SK-N-SH (cell line): ENCODE results near the gene RPS6KB2. TPM values are rescaled to one million over a fixed set of nuclear protein-coding genes. Genes with fewer than 3 reads are reported as not detected.

Source experiments
- CTCF ChIA-PET: fragments of 300-600, 350-600 bp; formaldehyde crosslinking; extraction: SDS; loops from one replicate; lab custom pipeline; 2021; lab: Yijun Ruan, JAX
- POLR2A ChIA-PET: fragments of 350-600 bp; sonication (Branson Sonifier 250); formaldehyde crosslinking; extraction: SDS; loops from one replicate; lab custom pipeline; 2020; ENCODE audit warnings: antibody characterized with exemption, inconsistent platforms; lab: Yijun Ruan, JAX
- DNase-seq: peaks from one replicate; pipeline ENCODE4 v3.0.0; 2012
- H2AFZ ChIP-seq: fragments of 200-600 bp; sonication (generic); 2 replicates; pipeline ENCODE4 v1.8.1; 2016; ENCODE audit warnings: antibody characterized with exemption, mild to moderate bottlenecking, low read depth
- H3F3A ChIP-seq: fragments of 200-600 bp; sonication (generic); replicated peaks from 2 replicates; pipeline ENCODE3; 2016; ENCODE audit warnings: antibody characterized with exemption, mild to moderate bottlenecking; ENCODE audit not compliant: insufficient read depth
- H3K27ac ChIP-seq, 2 experiments: fragments of 200-500 bp in 1 of 2; fragments of 200-600 bp in 1 of 2; sonication (Bioruptor generic) in 1 of 2; sonication (generic), shearing (Covaris generic) in 1 of 2; 2 replicates each; pipeline versions ENCODE4 v1.5.1 to v1.6.1; 2014 to 2016; ENCODE audit warnings: low read depth in 2 of 2, inconsistent platforms in 1 of 2, low read length in 1 of 2, mild to moderate bottlenecking in 1 of 2, mixed read lengths in 1 of 2
- H3K27me3 ChIP-seq: fragments of 200-600 bp; sonication (generic), shearing (Covaris generic); 2 replicates; pipeline ENCODE4 v1.6.1; 2016; ENCODE audit warnings: mixed run types; ENCODE audit not compliant: insufficient read depth
- H3K36me3 ChIP-seq, 2 experiments: fragments of 200-500 bp in 1 of 2; fragments of 200-600 bp in 1 of 2; sonication (Bioruptor generic) in 1 of 2; sonication (generic) in 1 of 2; replicated peaks in 1 of 2; 2 replicates each; pipeline versions ENCODE3 to v1.5.1; 2014 to 2016; ENCODE audit warnings: low read length in 1 of 2, mild to moderate bottlenecking in 1 of 2; ENCODE audit not compliant: insufficient read depth in 2 of 2, control insufficient read depth in 1 of 2
- H3K4me1 ChIP-seq, 2 experiments: fragments of 200-500 bp in 1 of 2; fragments of 200-600 bp in 1 of 2; sonication (Bioruptor generic) in 1 of 2; sonication (generic), shearing (Covaris generic) in 1 of 2; 2 replicates each; pipeline versions ENCODE4 v1.5.1 to v1.6.1; 2014 to 2016; ENCODE audit warnings: low read depth in 1 of 2, low read length in 1 of 2, mixed run types in 1 of 2; ENCODE audit not compliant: insufficient read depth in 2 of 2, control insufficient read depth in 1 of 2
- H3K4me2 ChIP-seq: fragments of 200-600 bp; sonication (generic), shearing (Covaris generic); 2 replicates; pipeline ENCODE4 v1.6.1; 2017; ENCODE audit warnings: mixed run types
- H3K4me3 ChIP-seq, 2 experiments: fragments of 200-500 bp in 1 of 2; fragments of 200-600 bp in 1 of 2; sonication (Bioruptor generic) in 1 of 2; sonication (generic), shearing (Covaris generic) in 1 of 2; 2 replicates each; pipeline versions ENCODE4 v1.5.1 to v1.8.1; 2014 to 2016; ENCODE audit warnings: low read depth in 2 of 2, inconsistent platforms in 1 of 2, low read length in 1 of 2, mild to moderate bottlenecking in 1 of 2, mixed read lengths in 1 of 2, moderate library complexity in 1 of 2
- H3K79me2 ChIP-seq: fragments of 200-600 bp; sonication (generic); 2 replicates; pipeline ENCODE4 v1.8.1; 2017; ENCODE audit warnings: mild to moderate bottlenecking; ENCODE audit not compliant: insufficient read depth
- H3K9ac ChIP-seq: fragments of 200-600 bp; sonication (generic); 2 replicates; pipeline ENCODE4 v1.6.1; 2017; ENCODE audit warnings: mixed run types
- H3K9me2 ChIP-seq: fragments of 200-600 bp; sonication (generic); 2 replicates; pipeline ENCODE4 v1.6.1; 2017; ENCODE audit warnings: mixed run types
- H3K9me3 ChIP-seq: fragments of 200-600 bp; sonication (generic); 2 replicates; pipeline ENCODE4 v1.6.1; 2017; ENCODE audit warnings: mixed run types, mild to moderate bottlenecking, moderate library complexity
- H4K20me1 ChIP-seq: fragments of 200-600 bp; sonication (generic); 2 replicates; pipeline ENCODE4 v1.6.1; 2017; ENCODE audit warnings: mild to moderate bottlenecking, mixed run types; ENCODE audit not compliant: insufficient read depth
- CHD2 ChIP-seq: fragments of 150-350 bp; IDR thresholded peaks from 2 replicates; pipeline ENCODE4 v1.6.1; 2018; ENCODE audit warnings: low read length; ENCODE audit not compliant: partially characterized antibody
- ELF1 ChIP-seq: IDR thresholded peaks from 2 replicates; pipeline ENCODE4 v1.4.0; 2012
- EP300 ChIP-seq, 2 experiments: IDR thresholded peaks; 2 replicates each; pipeline versions ENCODE4 v1.4.0 to v1.6.1; 2012; ENCODE audit warnings: borderline replicate concordance in 1 of 2, low read depth in 1 of 2, low read length in 1 of 2
- EZH2phosphoT487 ChIP-seq: fragments of 200-600 bp; sonication (generic); IDR thresholded peaks from 2 replicates; pipeline ENCODE4 v1.6.1; 2017; ENCODE audit warnings: low read depth, mixed run types, mild to moderate bottlenecking, antibody characterized with exemption, moderate library complexity, borderline replicate concordance
- FOXJ3 ChIP-seq: sonication (generic); formaldehyde crosslinking; IDR thresholded peaks from 2 replicates; pipeline ENCODE4 v1.5.1; 2020; ENCODE audit warnings: mild to moderate bottlenecking, missing genetic modification reagents
- FOXM1 ChIP-seq: IDR thresholded peaks from 2 replicates; pipeline ENCODE4 v1.4.0; 2012; ENCODE audit warnings: low read depth, mild to moderate bottlenecking
- GABPA ChIP-seq: IDR thresholded peaks from 2 replicates; pipeline ENCODE4 v1.4.0; 2012; ENCODE audit warnings: low read depth, mild to moderate bottlenecking
- MEF2A ChIP-seq: IDR thresholded peaks from 2 replicates; pipeline ENCODE4 v1.4.0; 2012; ENCODE audit warnings: low read depth, borderline replicate concordance
- MXI1 ChIP-seq: IDR thresholded peaks from 2 replicates; pipeline ENCODE4 v1.6.1; 2012; ENCODE audit warnings: mild to moderate bottlenecking, low read depth, low read length, improper control_type of control experiment
- NRF1 ChIP-seq: IDR thresholded peaks from 2 replicates; pipeline ENCODE4 v1.6.1; 2012; ENCODE audit warnings: low read depth, mild to moderate bottlenecking, low read length
- POLR2AphosphoS5 ChIP-seq: IDR thresholded peaks from 2 replicates; pipeline ENCODE4 v1.6.1; 2012; ENCODE audit warnings: low read depth, low read length
- RAD21 ChIP-seq: IDR thresholded peaks from 2 replicates; pipeline ENCODE4 v1.6.1; 2012; ENCODE audit warnings: mild to moderate bottlenecking, low read length
- TCF12 ChIP-seq: IDR thresholded peaks from 2 replicates; pipeline ENCODE4 v1.4.0; 2012
- WGBS: methylation state at CpG from one replicate; pipeline ENCODE4 v1.1.6; 2017; ENCODE audit warnings: low lambda C conversion rate; 5-methylcytosine and 5-hydroxymethylcytosine counted together
- polyA plus RNA-seq, 3 experiments: library from polyadenylated mRNA; depleted of rRNA; stranded (reverse); fragments of >200 nt; gene quantifications; 2 replicates each; pipeline ENCODE4 v1.2.3, GENCODE V29; 2012
- TF ChIP-seq, protein P1 (sequence below): IDR thresholded peaks from 2 replicates; pipeline ENCODE4 v1.4.0; 2012; ENCODE audit warnings: low read depth, borderline replicate concordance
- TF ChIP-seq, protein P2 (sequence below): IDR thresholded peaks from 2 replicates; pipeline ENCODE4; 2012
- TF ChIP-seq, protein P3 (sequence below): fragments of 150-350 bp; IDR thresholded peaks from 2 replicates; pipeline ENCODE4 v1.6.1; 2017; ENCODE audit warnings: antibody characterized with exemption, low read length, low read depth, borderline replicate concordance
- TF ChIP-seq, protein P4 (sequence below): IDR thresholded peaks from 2 replicates; pipeline ENCODE4 v1.4.0; 2012; ENCODE audit warnings: low read depth

The RPS6KB2 gene
- polyA plus RNA-seq, 1 of the 3 experiments (the other 2 are of a cell fraction) = 52.0 TPM

DNA sequence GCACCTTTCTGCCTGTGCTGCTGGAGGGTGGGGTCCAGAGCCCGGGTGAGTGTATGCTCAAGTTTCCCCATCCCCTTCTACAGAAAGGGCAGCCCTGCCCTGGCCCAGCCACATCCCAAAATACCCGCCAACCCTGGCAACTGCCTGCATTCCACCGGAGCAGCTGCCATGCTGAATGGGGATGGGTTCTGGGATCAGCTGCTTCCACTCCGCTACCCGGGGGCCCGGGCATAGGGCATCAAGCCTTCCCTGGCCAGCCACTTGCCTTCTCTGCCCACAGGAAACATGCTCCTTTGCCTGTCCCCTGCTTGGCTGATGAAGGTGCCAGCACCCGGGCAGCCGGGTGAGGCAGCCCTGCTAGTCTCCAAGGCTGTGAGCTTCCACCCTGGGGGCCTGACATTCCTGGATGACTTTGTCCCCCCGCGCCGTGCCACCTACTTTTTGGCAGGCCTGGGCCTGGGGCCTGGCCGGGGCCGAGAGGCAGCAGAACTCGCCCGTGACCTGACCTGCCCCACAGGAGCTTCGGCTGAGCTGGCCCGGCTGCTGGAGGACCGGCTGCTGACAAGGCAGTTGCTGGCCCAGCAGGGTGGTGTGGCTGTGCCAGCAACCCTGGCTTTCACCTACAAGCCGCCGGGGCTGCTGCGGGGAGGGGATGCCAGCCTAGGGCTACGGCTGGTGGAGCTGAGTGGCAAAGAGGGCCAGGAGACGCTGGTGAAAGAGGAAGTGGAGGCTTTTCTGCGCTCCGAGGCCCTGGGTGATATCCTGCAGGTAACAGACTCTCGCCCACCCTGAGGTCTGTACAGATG, 9.6 kb upstream of the RPS6KB2 start:
- Histone ChIP-seq H3K27me3 (no peaks in the 10 kb centered on the region), H3K9me2 (no peaks in the 10 kb centered on the region), H3K27ac (no peak overlapping the region), H4K20me1 (no peaks in the 10 kb centered on the region), H3K4me2 (no peak overlapping the region), H3K79me2 (no peaks in the 10 kb centered on the region), H2AFZ (no peak overlapping the region), H3K9me3 (no peaks in the 10 kb centered on the region), H3K36me3 (no peaks in the 10 kb centered on the region), H3F3A (no peaks in the 10 kb centered on the region), H3K9ac (no peak overlapping the region), H3K4me1 (peaks cover 8 to 9% of the 10 kb centered on the region in 2 experiments; a peak in 2 of 4 replicates), H3K4me3 (no peak overlapping the region)
- TF ChIP-seq TCF12 (no peak), EZH2phosphoT487 (no peak), NRF1 (no peak), MXI1 (no peak), POLR2AphosphoS5 (no peak), EP300 (IDR thresholded peaks at IDR 0.05; ENCODE audit: borderline replicate concordance in 1 of 2, low read depth in 1 of 2, low read length in 1 of 2) (no peak), ELF1 (no peak), RAD21 (no peak), GABPA (no peak), CHD2 (no peak), MEF2A (no peak), FOXM1 (no peak), FOXJ3 (CRISPR knock-in tag) (no peak)
- TF ChIP-seq, protein P1, sequence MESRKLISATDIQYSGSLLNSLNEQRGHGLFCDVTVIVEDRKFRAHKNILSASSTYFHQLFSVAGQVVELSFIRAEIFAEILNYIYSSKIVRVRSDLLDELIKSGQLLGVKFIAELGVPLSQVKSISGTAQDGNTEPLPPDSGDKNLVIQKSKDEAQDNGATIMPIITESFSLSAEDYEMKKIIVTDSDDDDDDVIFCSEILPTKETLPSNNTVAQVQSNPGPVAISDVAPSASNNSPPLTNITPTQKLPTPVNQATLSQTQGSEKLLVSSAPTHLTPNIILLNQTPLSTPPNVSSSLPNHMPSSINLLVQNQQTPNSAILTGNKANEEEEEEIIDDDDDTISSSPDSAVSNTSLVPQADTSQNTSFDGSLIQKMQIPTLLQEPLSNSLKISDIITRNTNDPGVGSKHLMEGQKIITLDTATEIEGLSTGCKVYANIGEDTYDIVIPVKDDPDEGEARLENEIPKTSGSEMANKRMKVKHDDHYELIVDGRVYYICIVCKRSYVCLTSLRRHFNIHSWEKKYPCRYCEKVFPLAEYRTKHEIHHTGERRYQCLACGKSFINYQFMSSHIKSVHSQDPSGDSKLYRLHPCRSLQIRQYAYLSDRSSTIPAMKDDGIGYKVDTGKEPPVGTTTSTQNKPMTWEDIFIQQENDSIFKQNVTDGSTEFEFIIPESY = no peak
- TF ChIP-seq, protein P2, sequence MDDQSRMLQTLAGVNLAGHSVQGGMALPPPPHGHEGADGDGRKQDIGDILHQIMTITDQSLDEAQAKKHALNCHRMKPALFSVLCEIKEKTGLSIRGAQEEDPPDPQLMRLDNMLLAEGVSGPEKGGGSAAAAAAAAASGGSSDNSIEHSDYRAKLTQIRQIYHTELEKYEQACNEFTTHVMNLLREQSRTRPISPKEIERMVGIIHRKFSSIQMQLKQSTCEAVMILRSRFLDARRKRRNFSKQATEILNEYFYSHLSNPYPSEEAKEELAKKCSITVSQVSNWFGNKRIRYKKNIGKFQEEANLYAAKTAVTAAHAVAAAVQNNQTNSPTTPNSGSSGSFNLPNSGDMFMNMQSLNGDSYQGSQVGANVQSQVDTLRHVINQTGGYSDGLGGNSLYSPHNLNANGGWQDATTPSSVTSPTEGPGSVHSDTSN = no peak
- TF ChIP-seq, protein P3, sequence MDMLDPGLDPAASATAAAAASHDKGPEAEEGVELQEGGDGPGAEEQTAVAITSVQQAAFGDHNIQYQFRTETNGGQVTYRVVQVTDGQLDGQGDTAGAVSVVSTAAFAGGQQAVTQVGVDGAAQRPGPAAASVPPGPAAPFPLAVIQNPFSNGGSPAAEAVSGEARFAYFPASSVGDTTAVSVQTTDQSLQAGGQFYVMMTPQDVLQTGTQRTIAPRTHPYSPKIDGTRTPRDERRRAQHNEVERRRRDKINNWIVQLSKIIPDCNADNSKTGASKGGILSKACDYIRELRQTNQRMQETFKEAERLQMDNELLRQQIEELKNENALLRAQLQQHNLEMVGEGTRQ = no peak
- TF ChIP-seq, protein P4, sequence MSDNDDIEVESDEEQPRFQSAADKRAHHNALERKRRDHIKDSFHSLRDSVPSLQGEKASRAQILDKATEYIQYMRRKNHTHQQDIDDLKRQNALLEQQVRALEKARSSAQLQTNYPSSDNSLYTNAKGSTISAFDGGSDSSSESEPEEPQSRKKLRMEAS = no peak
- ChIA-PET CTCF (interaction anchor here (0.9 kb wide), 1 partner anchor 32 kb away, joined by 3 read pairs; no protein-coding TSS in a partner anchor), POLR2A (interaction anchor here (1.1 kb wide), 1 partner anchor 13 kb away, joined by 3 read pairs; no protein-coding TSS in a partner anchor)
- 94% methylated on average over 13 of the region's 26 CpGs for WGBS
- no peak for DNase-seq
